HCT116 (cell line): ENCODE data around the gene CD83. TPM values are rescaled to one million over a fixed set of nuclear protein-coding genes. Genes with fewer than 3 reads are reported as not detected.

Experiments
- ATAC-seq: fragments of 200-7000 bp; cut with Tn5 transposase; 2 replicates; pipeline ENCODE4 v1.9.1; 2020; ENCODE audit warnings: mild to moderate bottlenecking, moderate library complexity
- BruUV-seq: library from RNA; stranded (reverse); fragments of 400-500 nt; replicated peaks from 2 replicates; lab custom pipeline; 2021; lab: Mats Ljungman, UMichigan
- CTCF ChIA-PET: fragments of 300-600 bp; sonication (Branson Sonifier 250); formaldehyde crosslinking; loops from one replicate; lab custom pipeline; 2021; ENCODE audit warnings: antibody characterized with exemption; lab: Charles Lee
- POLR2A ChIA-PET: fragments of 300-600, 350-600 bp; sonication (Branson Sonifier 250); formaldehyde crosslinking; loops from one replicate; lab custom pipeline; 2021; ENCODE audit warnings: antibody characterized with exemption; lab: Charles Lee
- RAD21 ChIA-PET, 2 experiments: fragments of 300-600 bp; sonication (Branson Sonifier 250); formaldehyde crosslinking; loops; one replicate each; lab custom pipeline; 2023; ENCODE audit warnings: low total read pairs in 2 of 2; ENCODE audit not compliant: uncharacterized antibody in 2 of 2, unreplicated experiment in 2 of 2, low non-redundant PET in 1 of 2; lab: Charles Lee
- DNase-seq: peaks from one replicate; pipeline ENCODE4 v3.0.0-alpha.2; 2010; ENCODE audit warnings: low read depth, low spot score
- H2AFZ ChIP-seq: fragments of 200-600 bp; shearing (Covaris generic), sonication (generic); 2 replicates; pipeline ENCODE4 v1.6.1; 2017; ENCODE audit warnings: low read depth, mixed run types, mixed read lengths, antibody characterized with exemption, low read length; ENCODE audit not compliant: poor library complexity, severe bottlenecking
- H3K27ac ChIP-seq: 2 replicates; pipeline ENCODE4 v1.5.1; 2012; ENCODE audit warnings: low read depth, low read length
- H3K27me3 ChIP-seq: fragments of 200-600 bp; sonication (generic); 2 replicates; pipeline ENCODE4 v1.6.1; 2016; ENCODE audit warnings: mixed run types, low read length, mixed read lengths; ENCODE audit not compliant: insufficient read depth
- H3K36me3 ChIP-seq, 2 experiments: fragments of 200-500 bp in 1 of 2; fragments of 200-600 bp in 1 of 2; sonication (Bioruptor generic) in 1 of 2; sonication (generic) in 1 of 2; 2 replicates each; pipeline versions ENCODE4 v1.5.1 to v1.6.1; 2014 to 2016; ENCODE audit warnings: low read length in 2 of 2, inconsistent platforms in 1 of 2, mixed read lengths in 1 of 2, mixed run types in 1 of 2; ENCODE audit not compliant: insufficient read depth in 2 of 2, control insufficient read depth in 1 of 2
- H3K4me1 ChIP-seq, 2 experiments: fragments of 200-600 bp in 1 of 2; sonication (generic) in 1 of 2; 2 replicates each; pipeline versions ENCODE4 v1.5.1 to v1.6.1; 2012 to 2017; ENCODE audit warnings: low read length in 2 of 2, inconsistent platforms in 1 of 2, mild to moderate bottlenecking in 1 of 2, mixed read lengths in 1 of 2, mixed run types in 1 of 2, moderate library complexity in 1 of 2; ENCODE audit not compliant: insufficient read depth in 2 of 2, control insufficient read depth in 1 of 2
- H3K4me2 ChIP-seq: fragments of 200-600 bp; sonication (generic); 2 replicates; pipeline ENCODE4 v1.6.1; 2017; ENCODE audit warnings: mixed run types, low read length, mixed read lengths
- H3K4me3 ChIP-seq, 2 experiments: fragments of 200-600 bp in 1 of 2; sonication (generic) in 1 of 2; replicated peaks in 1 of 2; 2 replicates each; pipeline ENCODE4 v1.5.1; 2011 to 2016; ENCODE audit warnings: low read length in 2 of 2, control low read depth in 1 of 2, low read depth in 1 of 2, mild to moderate bottlenecking in 1 of 2, mixed read lengths in 1 of 2, mixed run types in 1 of 2
- H3K79me2 ChIP-seq: fragments of 200-600 bp; sonication (generic); 2 replicates; pipeline ENCODE4 v1.6.1; 2017; ENCODE audit warnings: mild to moderate bottlenecking, mixed run types, low read length, moderate library complexity, mixed read lengths; ENCODE audit not compliant: insufficient read depth
- H3K9ac ChIP-seq: fragments of 200-600 bp; sonication (generic); 2 replicates; pipeline ENCODE4 v1.6.1; 2016; ENCODE audit warnings: low read length, mixed read lengths
- H3K9me2 ChIP-seq: fragments of 200-600 bp; sonication (generic), shearing (Covaris generic); 2 replicates; pipeline ENCODE4 v1.6.1; 2017; ENCODE audit warnings: mixed run types, mild to moderate bottlenecking, moderate library complexity; ENCODE audit not compliant: insufficient read depth
- H3K9me3 ChIP-seq, 2 experiments: fragments of 200-500 bp in 1 of 2; fragments of 200-600 bp in 1 of 2; sonication (Bioruptor generic) in 1 of 2; sonication (generic) in 1 of 2; 2 replicates each; pipeline ENCODE4 v1.6.1; 2014 to 2017; ENCODE audit warnings: low read length in 2 of 2, mixed read lengths in 2 of 2, inconsistent platforms in 1 of 2, low read depth in 1 of 2, mild to moderate bottlenecking in 1 of 2, mixed run types in 1 of 2, moderate library complexity in 1 of 2; ENCODE audit not compliant: control insufficient read depth in 1 of 2, insufficient read depth in 1 of 2
- H4K20me1 ChIP-seq: fragments of 200-600 bp; sonication (generic), shearing (Covaris generic); 2 replicates; pipeline ENCODE4 v1.6.1; 2017; ENCODE audit warnings: mixed run types, mild to moderate bottlenecking, moderate library complexity; ENCODE audit not compliant: insufficient read depth
- EZH2 ChIP-seq: fragments of 200-600 bp; sonication (generic); IDR thresholded peaks from 2 replicates; pipeline ENCODE4 v1.6.1; 2017; ENCODE audit warnings: antibody characterized with exemption, mixed run types
- POLR2A ChIP-seq: IDR thresholded peaks from 2 replicates; pipeline ENCODE4 v1.7.0; 2011; ENCODE audit warnings: borderline replicate concordance; ENCODE audit not compliant: insufficient read depth, insufficient read length; ENCODE audit errors: extremely low read depth
- SIN3A ChIP-seq: IDR thresholded peaks from 2 replicates; pipeline ENCODE4 v1.6.1; 2012; ENCODE audit warnings: low read depth
- YY1 ChIP-seq: IDR thresholded peaks from 2 replicates; pipeline ENCODE4 v1.6.1; 2011; ENCODE audit warnings: low read length, low read depth, moderate library complexity, mild to moderate bottlenecking; ENCODE audit not compliant: insufficient replicate concordance; ENCODE audit errors: extremely low read depth
- intact Hi-C: fragments of 100-400 bp; cut with micrococcal nuclease; formaldehyde crosslinking; loops from 2 replicates; pipeline ENCODE4 v1.10.0; 2022
- total RNA-seq: library from RNA; stranded (reverse); gene quantifications from one replicate; pipeline ENCODE4 v1.2.1, GENCODE V29; 2021; ENCODE audit not compliant: unreplicated experiment
- TF ChIP-seq, protein P1 (sequence below): IDR thresholded peaks from 2 replicates; pipeline ENCODE4 v1.6.1; 2012

Gene CD83
- total RNA-seq, 1 experiment from 2014 or later: 6.0 TPM

DNA sequence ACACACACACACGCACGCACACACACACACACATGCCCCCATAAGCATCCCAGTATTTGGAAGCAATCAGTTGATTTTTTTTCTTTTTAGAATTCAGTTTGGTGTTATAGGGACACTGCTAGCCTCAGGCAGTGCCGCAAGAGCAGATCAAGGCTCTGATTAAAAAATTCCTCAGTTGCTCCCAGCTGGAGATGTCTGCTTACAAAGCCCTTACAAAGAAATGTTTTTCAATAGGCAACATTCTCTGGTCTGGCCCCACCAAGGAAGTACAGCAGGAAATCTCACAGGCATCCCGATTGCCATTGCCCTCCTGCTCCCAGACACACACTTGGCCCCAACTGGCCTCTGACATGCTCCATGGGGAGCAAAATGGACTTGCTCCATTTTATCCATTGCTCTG is 22.9 kb upstream of the CD83 start:
- intact Hi-C loops: no loop called here
- ChIA-PET POLR2A (no interaction called here), CTCF (no interaction called here), RAD21 (no interaction called here)
- Histone ChIP-seq H3K27me3 (no peaks in the 10 kb centered on the region), H3K9ac (no peak overlapping the region), H2AFZ (no peak overlapping the region), H3K4me3 (no peak overlapping the region), H3K9me3 (no peaks in the 10 kb centered on the region), H3K79me2 (no peaks in the 10 kb centered on the region), H3K36me3 (no peaks in the 10 kb centered on the region), H3K4me1 (no peaks in the 10 kb centered on the region), H4K20me1 (no peaks in the 10 kb centered on the region), H3K9me2 (no peaks in the 10 kb centered on the region), H3K27ac (no peak overlapping the region), H3K4me2 (no peak overlapping the region)
- ATAC-seq: no peak
- TF ChIP-seq SIN3A (no peak), YY1 (no peak), POLR2A (no peak)
- TF ChIP-seq, protein P1, sequence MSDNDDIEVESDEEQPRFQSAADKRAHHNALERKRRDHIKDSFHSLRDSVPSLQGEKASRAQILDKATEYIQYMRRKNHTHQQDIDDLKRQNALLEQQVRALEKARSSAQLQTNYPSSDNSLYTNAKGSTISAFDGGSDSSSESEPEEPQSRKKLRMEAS: no peak
- BruUV-seq: no TSS peak
- no peak for DNase-seq

DNA sequence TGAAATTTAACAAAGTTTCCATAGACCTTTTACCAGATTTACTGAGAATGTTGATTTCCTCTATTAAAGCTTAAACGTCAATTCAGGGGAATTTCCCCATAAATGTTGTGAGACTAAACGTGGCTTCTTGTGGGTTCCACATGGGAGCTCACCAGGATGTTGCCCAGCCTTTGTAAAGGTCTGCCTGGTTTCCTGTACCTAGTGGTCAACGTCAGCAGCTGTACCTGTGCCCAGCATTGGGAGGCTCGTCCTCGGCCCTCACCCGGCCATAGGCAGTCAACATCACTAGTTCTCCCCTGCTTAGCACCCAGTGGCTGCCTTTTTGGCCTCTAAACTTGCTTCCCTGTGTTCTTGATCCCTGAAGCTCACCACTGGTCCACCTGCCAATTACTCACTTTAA is 22.1 kb upstream of the CD83 start:
- H3K9me2 ChIP-seq: no peaks in the 10 kb centered on the region
- RAD21 ChIA-PET: no interaction called here
- H3K4me1 ChIP-seq: no peaks in the 10 kb centered on the region
- BruUV-seq: no TSS peak
- DNase-seq: no peak
- TF ChIP-seq EZH2: no peak
- TF ChIP-seq, all 23 proteins: peak for 0
- Histone ChIP-seq H4K20me1 (no peaks in the 10 kb centered on the region), H2AFZ (no peak overlapping the region), H3K27ac (no peak overlapping the region), H3K4me3 (no peak overlapping the region), H3K9me3 (no peaks in the 10 kb centered on the region), H3K4me2 (no peak overlapping the region), H3K36me3 (no peaks in the 10 kb centered on the region), H3K79me2 (no peaks in the 10 kb centered on the region), H3K27me3 (no peaks in the 10 kb centered on the region), H3K9ac (no peak overlapping the region)
- CTCF ChIA-PET: no interaction called here
- ATAC-seq: no peak
- intact Hi-C loops: no loop called here
- POLR2A ChIA-PET: no interaction called here
